Neuronal stem cell (in vitro differentiated cells): ENCODE measurements around the gene DPP8.

Experiments used
- DNase-seq: peaks from one replicate; pipeline ENCODE4 v3.0.0-alpha.2; 2013; ENCODE audit warnings: low spot score
- H2AFZ ChIP-seq: one replicate; pipeline ENCODE4 v1.6.1; 2013; ENCODE audit warnings: mild to moderate bottlenecking, low read length, inconsistent platforms
- H2AK5ac ChIP-seq: 2 replicates; pipeline ENCODE4 v1.6.1; 2013; ENCODE audit warnings: low read depth, mild to moderate bottlenecking, inconsistent platforms, low read length, moderate library complexity, mixed read lengths
- H2BK120ac ChIP-seq: 2 replicates; pipeline ENCODE4 v1.6.1; 2013; ENCODE audit warnings: low read depth, mild to moderate bottlenecking, inconsistent platforms, low read length, moderate library complexity, mixed read lengths
- H2BK12ac ChIP-seq: one replicate; pipeline ENCODE4 v1.6.1; 2013; ENCODE audit warnings: low read length, inconsistent platforms
- H2BK15ac ChIP-seq: 2 replicates; pipeline ENCODE4 v1.6.1; 2013; ENCODE audit warnings: mild to moderate bottlenecking, low read length, inconsistent platforms, mixed read lengths
- H2BK5ac ChIP-seq: one replicate; pipeline ENCODE4 v1.6.1; 2013; ENCODE audit warnings: inconsistent platforms, mild to moderate bottlenecking, low read length, moderate library complexity
- H3K14ac ChIP-seq: one replicate; pipeline ENCODE4 v1.6.1; 2013; ENCODE audit warnings: low read length, inconsistent platforms
- H3K18ac ChIP-seq: 2 replicates; pipeline ENCODE4 v1.6.1; 2013; ENCODE audit warnings: low read length, inconsistent platforms
- H3K23ac ChIP-seq: 2 replicates; pipeline ENCODE4 v1.6.1; 2013; ENCODE audit warnings: low read depth, mild to moderate bottlenecking, mixed read lengths, low read length, inconsistent platforms; ENCODE audit not compliant: poor library complexity
- H3K27ac ChIP-seq: replicated peaks from 3 replicates; pipeline ENCODE4 v1.5.1; 2013; ENCODE audit warnings: low read length, inconsistent platforms
- H3K27me3 ChIP-seq, 3 experiments: 2 replicates each; pipeline ENCODE4 v1.6.1; 2013; ENCODE audit warnings: low read length in 3 of 3, mild to moderate bottlenecking in 2 of 3, inconsistent platforms in 1 of 3, low read depth in 1 of 3, mixed read lengths in 1 of 3, moderate library complexity in 1 of 3; ENCODE audit not compliant: control insufficient read depth in 3 of 3, insufficient read depth in 3 of 3
- H3K36me3 ChIP-seq, 2 donors: replicated peaks in 1 of 2; 2 replicates each; pipeline ENCODE4 v1.6.1; 2013; ENCODE audit warnings: low read length in 2 of 2; ENCODE audit not compliant: control insufficient read depth in 2 of 2, insufficient read depth in 2 of 2
- H3K4ac ChIP-seq: 2 replicates; pipeline ENCODE4 v1.6.1; 2013; ENCODE audit warnings: inconsistent platforms, mild to moderate bottlenecking, low read length, moderate library complexity
- H3K4me1 ChIP-seq, 2 donors: 1 replicate in 1 of 2; 2 replicates in 1 of 2; pipeline ENCODE4 v1.6.1; 2013; ENCODE audit warnings: low read length in 2 of 2, low read depth in 1 of 2; ENCODE audit not compliant: control insufficient read depth in 2 of 2, insufficient read depth in 1 of 2
- H3K4me2 ChIP-seq: one replicate; pipeline ENCODE4 v1.6.1; 2013; ENCODE audit warnings: mild to moderate bottlenecking, low read length, inconsistent platforms; ENCODE audit not compliant: insufficient read depth, poor library complexity, severe bottlenecking
- H3K4me3 ChIP-seq, 2 donors: 2 replicates each; pipeline ENCODE4 v1.5.1; 2013; ENCODE audit warnings: low read length in 2 of 2, mild to moderate bottlenecking in 2 of 2, inconsistent platforms in 1 of 2, moderate library complexity in 1 of 2
- H3K79me1 ChIP-seq: one replicate; pipeline ENCODE4 v1.6.1; 2013; ENCODE audit warnings: low read depth, mild to moderate bottlenecking, inconsistent platforms, low read length, moderate library complexity
- H3K9ac ChIP-seq: one replicate; pipeline ENCODE4 v1.6.1; 2013; ENCODE audit warnings: mild to moderate bottlenecking, low read depth, low read length, inconsistent platforms; ENCODE audit not compliant: poor library complexity
- H3K9me3 ChIP-seq, 2 donors: replicated peaks in 1 of 2; 2 replicates each; pipeline versions ENCODE3 to v1.6.1; 2013; ENCODE audit warnings: low read length in 2 of 2, mild to moderate bottlenecking in 2 of 2, inconsistent platforms in 1 of 2, low read depth in 1 of 2, mixed read lengths in 1 of 2, moderate library complexity in 1 of 2; ENCODE audit not compliant: control insufficient read depth in 2 of 2, insufficient read depth in 1 of 2
- H4K8ac ChIP-seq: one replicate; pipeline ENCODE4 v1.6.1; 2013; ENCODE audit warnings: low read depth, mild to moderate bottlenecking, inconsistent platforms, low read length, moderate library complexity
- H4K91ac ChIP-seq: one replicate; pipeline ENCODE4 v1.6.1; 2013; ENCODE audit warnings: low read length, low read depth, mild to moderate bottlenecking, inconsistent platforms; ENCODE audit not compliant: poor library complexity
- WGBS, 2 donors: extraction: QIAGEN DNeasy Blood & Tissue Kit; methylation state at CpG; one replicate each; pipeline ENCODE4 v1.1.7; 2013; ENCODE audit warnings: missing lambda C conversion rate in 2 of 2, mixed read lengths in 1 of 2; ENCODE audit not compliant: insufficient read length in 2 of 2, insufficient replicate concordance in 1 of 2; ENCODE audit errors: extremely low coverage in 2 of 2; 5-methylcytosine and 5-hydroxymethylcytosine counted together

DPP8 gene

GRCh38 chr15:65410972-65411371 lies 106.5 kb downstream of the DPP8 start:
- DNase-seq, result no peak
- Histone ChIP-seq H3K9ac (peak overlapping the region; percentile 82), H2BK5ac (peak overlapping the region; percentile 75), H3K36me3 (peaks cover 0 to 43% of the 10 kb centered on the region in 2 donors), H3K79me1 (peaks cover 9% of the 10 kb centered on the region), H3K9me3 (no peaks in the 10 kb centered on the region), H3K27me3 (no peaks in the 10 kb centered on the region), H3K4me2 (no peak overlapping the region), H4K8ac (peak overlapping the region; percentile 33), H3K14ac (no peak overlapping the region), H2BK15ac (peak overlapping the region; percentile 44), H4K91ac (peak overlapping the region; percentile 88), H3K4me1 (peaks cover 38 to 42% of the 10 kb centered on the region in 2 donors), H3K4me3 (no peak overlapping the region), H2AK5ac (peak overlapping the region; percentile 60), H3K27ac (peak overlapping the region; percentile 21), H2BK120ac (no peak overlapping the region), H2BK12ac (peak overlapping the region; percentile 68), H2AFZ (no peak overlapping the region), H3K23ac (peak overlapping the region; percentile 70), H3K4ac (no peak overlapping the region), H3K18ac (peak overlapping the region; percentile 92)
- WGBS, 2 donors, result no CpG with 5 or more reads among the region's 10 CpGs

- no peak for DNase-seq
- Histone ChIP-seq H4K8ac (no peak overlapping the region), H3K36me3 (peaks cover 0 to 43% of the 10 kb centered on the region in 2 donors), H2AK5ac (no peak overlapping the region), H3K18ac (no peak overlapping the region), H3K79me1 (peaks cover 9% of the 10 kb centered on the region), H4K91ac (no peak overlapping the region), H3K27ac (no peak overlapping the region), H3K9ac (no peak overlapping the region), H3K27me3 (no peaks in the 10 kb centered on the region), H2BK120ac (no peak overlapping the region), H3K4me3 (no peak overlapping the region), H3K23ac (no peak overlapping the region), H2AFZ (no peak overlapping the region), H2BK15ac (no peak overlapping the region), H3K4me1 (peaks cover 35 to 38% of the 10 kb centered on the region in 2 donors), H2BK12ac (no peak overlapping the region), H3K4me2 (no peak overlapping the region), H3K4ac (no peak overlapping the region), H3K14ac (peak overlapping the region; percentile 3), H3K9me3 (no peaks in the 10 kb centered on the region), H2BK5ac (no peak overlapping the region)
- WGBS, 2 donors, result no CpG with 5 or more reads among the region's 11 CpGs
Observed at GRCh38 chr15:65410036-65410435, 107.5 kb downstream of the DPP8 start.

DNA sequence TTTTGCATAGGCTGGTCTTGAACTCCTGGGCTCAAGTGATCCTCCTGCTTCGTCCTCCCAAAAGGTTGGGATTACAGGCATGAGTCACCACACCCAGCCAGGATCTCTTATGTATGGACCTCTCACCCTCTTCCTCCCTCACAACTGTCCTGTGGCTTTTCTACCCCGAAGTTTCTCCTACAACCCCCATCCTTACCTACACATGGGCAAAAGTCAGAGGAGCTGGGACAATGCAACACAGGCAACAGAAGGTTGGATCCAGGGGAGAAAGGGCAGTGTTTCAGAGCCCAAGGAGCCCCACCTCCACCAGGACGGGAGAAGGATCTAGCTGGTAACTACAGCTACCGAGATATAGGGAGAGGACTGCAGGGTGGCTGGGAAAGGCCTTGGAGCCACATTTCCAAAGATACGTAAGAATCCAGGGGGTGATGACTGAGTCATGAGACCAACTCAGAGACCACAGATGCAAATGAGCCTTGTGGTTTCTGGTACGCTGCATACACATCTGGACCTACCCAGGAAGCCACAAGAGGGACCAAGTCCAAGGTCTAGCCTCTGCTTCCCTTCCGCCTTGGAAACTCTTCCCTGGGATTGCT lies 108.4 kb downstream of the DPP8 start:
- peaks cover 0 to 43% of the 10 kb centered on the region in 2 donors for H3K36me3 ChIP-seq
- no peak overlapping the region for H2AK5ac ChIP-seq
- peaks cover 7% of the 10 kb centered on the region for H3K79me1 ChIP-seq
- H4K91ac ChIP-seq, result no peak overlapping the region
- H3K4me1 ChIP-seq, result peaks cover 27 to 31% of the 10 kb centered on the region in 2 donors
- no peaks in the 10 kb centered on the region for H3K9me3 ChIP-seq
- no peak overlapping the region for H4K8ac ChIP-seq
- H3K4me2 ChIP-seq, result no peak overlapping the region
- WGBS, 2 donors, result no CpG with 5 or more reads among the region's 7 CpGs
- no peak overlapping the region for H2AFZ ChIP-seq
- no peak overlapping the region for H2BK15ac ChIP-seq
- no peak overlapping the region for H3K4me3 ChIP-seq
- H3K23ac ChIP-seq, result no peak overlapping the region
- no peak overlapping the region for H3K4ac ChIP-seq
- H3K27me3 ChIP-seq, result no peaks in the 10 kb centered on the region
- H3K14ac ChIP-seq, result no peak overlapping the region
- no peak overlapping the region for H3K18ac ChIP-seq
- H2BK12ac ChIP-seq, result no peak overlapping the region
- no peak overlapping the region for H3K9ac ChIP-seq
- no peak overlapping the region for H3K27ac ChIP-seq
- H2BK120ac ChIP-seq, result no peak overlapping the region
- no peak overlapping the region for H2BK5ac ChIP-seq
- no peak for DNase-seq

- Histone ChIP-seq H3K36me3 (peaks cover 0 to 43% of the 10 kb centered on the region in 2 donors), H3K4me1 (peaks cover 20 to 28% of the 10 kb centered on the region in 2 donors), H3K27me3 (no peaks in the 10 kb centered on the region), H2AFZ (no peak overlapping the region), H4K91ac (no peak overlapping the region), H3K4me3 (no peak overlapping the region), H4K8ac (no peak overlapping the region), H3K79me1 (peaks cover 5% of the 10 kb centered on the region), H2BK5ac (no peak overlapping the region), H3K4ac (no peak overlapping the region), H2BK12ac (no peak overlapping the region), H3K14ac (no peak overlapping the region), H3K23ac (no peak overlapping the region), H3K18ac (no peak overlapping the region), H3K4me2 (no peak overlapping the region), H3K9me3 (no peaks in the 10 kb centered on the region), H3K27ac (no peak overlapping the region), H2BK120ac (no peak overlapping the region), H2BK15ac (no peak overlapping the region), H3K9ac (no peak overlapping the region), H2AK5ac (no peak overlapping the region)
- no CpG with 5 or more reads among the region's 7 CpGs for whole genome bisulfite sequencing, 2 donors
- no peak for DNase-seq
Observed at GRCh38 chr15:65408324-65409035, 109.0 kb downstream of the DPP8 start.
